ENCODE data around the gene KRTAP22-1. TPM values are rescaled to one million over a fixed set of nuclear protein-coding genes. Genes with fewer than 3 reads are reported as not detected.

KRTAP22-1 gene
- total and polyA plus RNA-seq, 2 of the 13 experiments (the other 11 are each of a cell fraction or from before 2014, with no cell fraction given): not detected

DNA sequence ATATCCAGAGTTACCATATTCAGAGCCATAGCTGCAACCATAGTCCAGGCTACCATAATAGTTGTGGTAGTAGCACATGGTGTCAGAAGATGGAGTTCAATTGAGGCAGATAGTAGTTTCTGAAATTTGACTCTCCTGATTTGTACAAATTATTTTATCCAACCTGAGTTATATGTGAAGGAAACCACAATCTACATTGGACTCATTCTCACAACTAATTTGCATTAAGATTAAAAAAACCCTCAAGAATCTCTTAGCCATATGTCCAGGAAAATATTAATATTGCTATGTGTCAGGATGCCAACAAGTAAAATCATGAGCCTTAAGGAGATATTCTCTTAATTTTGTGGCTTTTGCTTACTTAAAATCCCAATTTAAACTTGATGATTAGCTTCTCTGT is 10.6 kb upstream of the KRTAP22-1 start, which contains the start of gene KRTAP22-2:
Gene KRTAP22-2 (minus strand): TSS at position 101 of the 400 bp plus-strand sequence.
- no peak for FAIRE-seq
- TF ChIP-seq ZZZ3 (CRISPR knock-in tag; IDR thresholded peaks at IDR 0.05; ENCODE audit: borderline replicate concordance): no peak
- no peak for TF ChIP-seq GABPA (IDR thresholded peaks at IDR 0.05; ENCODE audit: low read depth, low read length)
- no peak for TF ChIP-seq GABPA (CRISPR knock-in tag; IDR thresholded peaks at IDR 0.05; ENCODE audit: low read depth)
- no peak for TF ChIP-seq ZNF44 (CRISPR knock-in tag; IDR thresholded peaks at IDR 0.05)
- TF ChIP-seq ZNF790 (CRISPR knock-in tag; IDR thresholded peaks at IDR 0.05; ENCODE audit: borderline replicate concordance): no peak
- TF ChIP-seq ZNF678 (CRISPR knock-in tag; IDR thresholded peaks at IDR 0.05): no peak
- no peaks in the 10 kb centered on the region for H3K79me2 ChIP-seq (ENCODE audit: insufficient read depth, low read length)
- no peak within 1 kb of the TSS for H2AFZ ChIP-seq (ENCODE audit: low read length)
- H3K4me2 ChIP-seq (ENCODE audit: low read depth, low read length): no peak within 1 kb of the TSS
- H4K20me1 ChIP-seq (ENCODE audit: insufficient read depth, low read length): no peaks in the 10 kb centered on the region
- ChIA-PET CTCF (ENCODE audit: low intra/inter-chr PET ratio, low total read pairs) (no interaction called here), POLR2A (no interaction called here)
- no peaks in the 10 kb centered on the region for H3K4me1 ChIP-seq (ENCODE audit: insufficient read depth, low read length)
- no TSS peak for BruUV-seq (replicated peaks)
- ATAC-seq: no peak
- DNase-seq (ENCODE audit: low spot score): no peak
- H3K36me3 ChIP-seq (replicated peaks in 1 of 2; ENCODE audit: control insufficient read depth in 1 of 2, insufficient read depth in 2 of 2, low read length in 2 of 2): no peaks in the 10 kb centered on the region
- peaks cover 82% of the 10 kb centered on the region for H3K9me3 ChIP-seq (ENCODE audit: low read length)
- in situ Hi-C loops (cut with HindIII; ENCODE audit: extremely low pct_ligation_motif_present, low pct_unique_long_range_greater_than_20kb) (no loop called here), intact Hi-C loops (cut with micrococcal nuclease; ENCODE audit: unreplicated experiment) (no loop called here)
- H3K4me3 ChIP-seq (replicated peaks in 1 of 3; ENCODE audit: insufficient read depth in 1 of 3, low read depth in 2 of 3, low read length in 3 of 3): no peak within 1 kb of the TSS
- no peaks in the 10 kb centered on the region for H3K27me3 ChIP-seq (ENCODE audit: control insufficient read depth in 1 of 2, insufficient read depth in 2 of 2, low read length in 2 of 2)
- no peak within 1 kb of the TSS for H3K27ac ChIP-seq (ENCODE audit: extremely low read length, insufficient read depth, low read length)
- H3K9ac ChIP-seq (ENCODE audit: insufficient read depth, low read depth, low read length): no peak within 1 kb of the TSS

DNA sequence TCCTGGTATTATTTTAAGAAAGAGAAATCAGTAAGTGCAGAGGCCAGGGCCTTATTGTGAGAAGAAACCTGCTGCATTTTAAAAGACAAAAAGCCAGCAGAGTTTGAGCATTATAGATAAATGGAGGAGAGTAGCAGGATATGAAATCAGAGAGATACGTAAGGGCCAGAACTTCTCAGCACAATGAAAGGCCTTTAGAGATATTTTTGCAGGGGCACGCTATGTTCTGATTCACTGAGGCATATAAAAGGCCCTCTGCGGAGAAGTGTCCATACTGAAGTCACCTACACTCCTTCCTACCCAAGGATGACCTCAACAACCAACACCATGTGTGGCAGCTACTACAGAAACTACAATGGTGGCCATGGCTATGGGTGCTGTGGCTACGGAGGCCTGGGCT is 8.7 kb upstream of the KRTAP22-1 start, which contains the start of gene KRTAP6-3:
Gene KRTAP6-3 (plus strand): TSS at position 301 of the 400 bp plus-strand sequence. CDS start 6 bp downstream, at position 307.
- Histone ChIP-seq H3K36me3 (replicated peaks in 1 of 2; ENCODE audit: control insufficient read depth in 1 of 2, insufficient read depth in 2 of 2, low read length in 2 of 2) (no peaks in the 10 kb centered on the region), H3K27ac (ENCODE audit: extremely low read length, insufficient read depth, low read length) (no peak within 1 kb of the TSS), H3K27me3 (ENCODE audit: control insufficient read depth in 1 of 2, insufficient read depth in 2 of 2, low read length in 2 of 2) (no peaks in the 10 kb centered on the region), H3K4me2 (ENCODE audit: low read depth, low read length) (no peak within 1 kb of the TSS), H3K9me3 (ENCODE audit: low read length) (peaks cover 83% of the 10 kb centered on the region), H3K4me1 (ENCODE audit: insufficient read depth, low read length) (no peaks in the 10 kb centered on the region), H2AFZ (ENCODE audit: low read length) (no peak within 1 kb of the TSS), H4K20me1 (ENCODE audit: insufficient read depth, low read length) (no peaks in the 10 kb centered on the region), H3K9ac (ENCODE audit: insufficient read depth, low read depth, low read length) (no peak within 1 kb of the TSS), H3K79me2 (ENCODE audit: insufficient read depth, low read length) (no peaks in the 10 kb centered on the region), H3K4me3 (replicated peaks in 1 of 3; ENCODE audit: insufficient read depth in 1 of 3, low read depth in 2 of 3, low read length in 3 of 3) (no peak within 1 kb of the TSS)
- in situ Hi-C loops (cut with HindIII; ENCODE audit: extremely low pct_ligation_motif_present, low pct_unique_long_range_greater_than_20kb) (no loop called here), intact Hi-C loops (cut with micrococcal nuclease; ENCODE audit: unreplicated experiment) (no loop called here)
- BruUV-seq (replicated peaks): no TSS peak
- FAIRE-seq: no peak
- WGBS (ENCODE audit: low lambda C conversion rate): 10% methylated on average over 4 of the region's 4 CpGs
- CTCF ChIA-PET (ENCODE audit: low intra/inter-chr PET ratio, low total read pairs): no interaction called here
- TF ChIP-seq, protein P1, sequence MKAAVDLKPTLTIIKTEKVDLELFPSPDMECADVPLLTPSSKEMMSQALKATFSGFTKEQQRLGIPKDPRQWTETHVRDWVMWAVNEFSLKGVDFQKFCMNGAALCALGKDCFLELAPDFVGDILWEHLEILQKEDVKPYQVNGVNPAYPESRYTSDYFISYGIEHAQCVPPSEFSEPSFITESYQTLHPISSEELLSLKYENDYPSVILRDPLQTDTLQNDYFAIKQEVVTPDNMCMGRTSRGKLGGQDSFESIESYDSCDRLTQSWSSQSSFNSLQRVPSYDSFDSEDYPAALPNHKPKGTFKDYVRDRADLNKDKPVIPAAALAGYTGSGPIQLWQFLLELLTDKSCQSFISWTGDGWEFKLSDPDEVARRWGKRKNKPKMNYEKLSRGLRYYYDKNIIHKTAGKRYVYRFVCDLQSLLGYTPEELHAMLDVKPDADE (CRISPR knock-in tag; IDR thresholded peaks at IDR 0.05): no peak
- TF ChIP-seq EZH2 (conservative IDR thresholded peaks at IDR 0.05; ENCODE audit: low read depth, low read length): no peak
- TF ChIP-seq, protein P2, sequence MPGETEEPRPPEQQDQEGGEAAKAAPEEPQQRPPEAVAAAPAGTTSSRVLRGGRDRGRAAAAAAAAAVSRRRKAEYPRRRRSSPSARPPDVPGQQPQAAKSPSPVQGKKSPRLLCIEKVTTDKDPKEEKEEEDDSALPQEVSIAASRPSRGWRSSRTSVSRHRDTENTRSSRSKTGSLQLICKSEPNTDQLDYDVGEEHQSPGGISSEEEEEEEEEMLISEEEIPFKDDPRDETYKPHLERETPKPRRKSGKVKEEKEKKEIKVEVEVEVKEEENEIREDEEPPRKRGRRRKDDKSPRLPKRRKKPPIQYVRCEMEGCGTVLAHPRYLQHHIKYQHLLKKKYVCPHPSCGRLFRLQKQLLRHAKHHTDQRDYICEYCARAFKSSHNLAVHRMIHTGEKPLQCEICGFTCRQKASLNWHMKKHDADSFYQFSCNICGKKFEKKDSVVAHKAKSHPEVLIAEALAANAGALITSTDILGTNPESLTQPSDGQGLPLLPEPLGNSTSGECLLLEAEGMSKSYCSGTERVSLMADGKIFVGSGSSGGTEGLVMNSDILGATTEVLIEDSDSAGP (CRISPR knock-in tag; IDR thresholded peaks at IDR 0.05; ENCODE audit: borderline replicate concordance): no peak
- no peak for TF ChIP-seq TARDBP (CRISPR knock-in tag; IDR thresholded peaks at IDR 0.05)
- no peak for TF ChIP-seq POLR2G (IDR thresholded peaks at IDR 0.05; ENCODE audit: low read depth, low read length)
- no peak for TF ChIP-seq NFKB2 (CRISPR knock-in tag; IDR thresholded peaks at IDR 0.05; ENCODE audit: borderline replicate concordance)
- TF ChIP-seq, protein P3, sequence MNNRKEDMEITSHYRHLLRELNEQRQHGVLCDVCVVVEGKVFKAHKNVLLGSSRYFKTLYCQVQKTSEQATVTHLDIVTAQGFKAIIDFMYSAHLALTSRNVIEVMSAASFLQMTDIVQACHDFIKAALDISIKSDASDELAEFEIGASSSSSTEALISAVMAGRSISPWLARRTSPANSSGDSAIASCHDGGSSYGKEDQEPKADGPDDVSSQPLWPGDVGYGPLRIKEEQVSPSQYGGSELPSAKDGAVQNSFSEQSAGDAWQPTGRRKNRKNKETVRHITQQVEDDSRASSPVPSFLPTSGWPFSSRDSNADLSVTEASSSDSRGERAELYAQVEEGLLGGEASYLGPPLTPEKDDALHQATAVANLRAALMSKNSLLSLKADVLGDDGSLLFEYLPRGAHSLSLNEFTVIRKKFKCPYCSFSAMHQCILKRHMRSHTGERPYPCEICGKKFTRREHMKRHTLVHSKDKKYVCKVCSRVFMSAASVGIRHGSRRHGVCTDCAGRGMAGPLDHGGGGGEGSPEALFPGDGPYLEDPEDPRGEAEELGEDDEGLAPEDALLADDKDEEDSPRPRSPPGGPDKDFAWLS (CRISPR knock-in tag; IDR thresholded peaks at IDR 0.05; ENCODE audit: borderline replicate concordance): no peak
- ATAC-seq: no peak
- POLR2A ChIA-PET: no interaction called here
- no peak for DNase-seq (ENCODE audit: low spot score)
